H1 (cell line): ENCODE data around the gene CLPSL2. TPM values are rescaled to one million over a fixed set of nuclear protein-coding genes. Genes with fewer than 3 reads are reported as not detected.

Source experiments
- CTCF ChIA-PET: fragments of 300-600 bp; sonication (Branson Sonifier 250); formaldehyde crosslinking; loops from one replicate; lab custom pipeline; 2021; ENCODE audit not compliant: partially characterized antibody; lab: Charles Lee
- POLR2A ChIA-PET: fragments of 300-600 bp; sonication (Branson Sonifier 250); formaldehyde crosslinking; loops from one replicate; lab custom pipeline; 2021; ENCODE audit warnings: inconsistent platforms; ENCODE audit not compliant: partially characterized antibody; lab: Charles Lee
- DNase-seq, 2 experiments: peaks; one replicate each; pipeline versions ENCODE4 v3.0.0 to v3.0.0-alpha.2; 2010 to 2022; ENCODE audit warnings: low spot score in 2 of 2, low read depth in 1 of 2, mixed read lengths in 1 of 2
- FAIRE-seq: peaks from 2 replicates; lab custom pipeline; 2011; peaks lifted over from hg19 to GRCh38; lab: Jason Lieb, UNC
- H2AFZ ChIP-seq: 2 replicates; pipeline ENCODE4 v1.8.1; 2012; ENCODE audit warnings: low read length, inconsistent platforms
- H2AK5ac ChIP-seq: 2 replicates; pipeline ENCODE4 v1.6.1; 2013; ENCODE audit warnings: low read depth, low read length
- H2BK120ac ChIP-seq: replicated peaks from 2 replicates; pipeline ENCODE3; 2013; ENCODE audit warnings: low read depth, low read length, inconsistent platforms
- H2BK12ac ChIP-seq: 2 replicates; pipeline ENCODE4 v1.6.1; 2013; ENCODE audit warnings: low read depth, low read length
- H2BK15ac ChIP-seq: 2 replicates; pipeline ENCODE4 v1.6.1; 2013; ENCODE audit warnings: low read length
- H2BK20ac ChIP-seq: 2 replicates; pipeline ENCODE4 v1.6.1; 2013; ENCODE audit warnings: low read length
- H2BK5ac ChIP-seq: 2 replicates; pipeline ENCODE4 v1.6.1; 2013; ENCODE audit warnings: low read depth, low read length
- H3K14ac ChIP-seq: 2 replicates; pipeline ENCODE4 v1.6.1; 2013; ENCODE audit warnings: inconsistent platforms; ENCODE audit not compliant: insufficient read length
- H3K18ac ChIP-seq: 2 replicates; pipeline ENCODE4 v1.6.1; 2013; ENCODE audit warnings: low read length; ENCODE audit errors: extremely low read depth
- H3K23ac ChIP-seq: 2 replicates; pipeline ENCODE4 v1.6.1; 2013; ENCODE audit warnings: inconsistent platforms; ENCODE audit not compliant: insufficient read length
- H3K23me2 ChIP-seq: 2 replicates; pipeline ENCODE4 v1.6.1; 2013; ENCODE audit warnings: low read depth, low read length
- H3K27ac ChIP-seq: 2 replicates; pipeline ENCODE4 v1.6.1; 2011; ENCODE audit warnings: low read depth, low read length, inconsistent platforms
- H3K27me3 ChIP-seq, 4 experiments: replicated peaks in 1 of 4; 1 replicate in 1 of 4; 2 replicates in 3 of 4; pipeline versions ENCODE4 v1.6.1 to v1.8.1; 2011 to 2013; ENCODE audit warnings: low read length in 3 of 4, mild to moderate bottlenecking in 3 of 4, inconsistent platforms in 2 of 4, mixed read lengths in 2 of 4, moderate library complexity in 1 of 4; ENCODE audit not compliant: control insufficient read depth in 3 of 4, insufficient read depth in 3 of 4; ENCODE audit errors: extremely low read depth in 1 of 4
- H3K36me3 ChIP-seq, 4 experiments: 2 replicates each; pipeline versions ENCODE4 v1.6.1 to v1.8.1; 2011 to 2013; ENCODE audit warnings: mild to moderate bottlenecking in 4 of 4, low read length in 3 of 4, moderate library complexity in 2 of 4, control low read depth in 1 of 4, inconsistent platforms in 1 of 4; ENCODE audit not compliant: insufficient read depth in 4 of 4, control insufficient read depth in 2 of 4
- H3K4ac ChIP-seq: replicated peaks from 2 replicates; pipeline ENCODE3; 2013; ENCODE audit warnings: low read length, low read depth, mixed read lengths, inconsistent platforms; ENCODE audit not compliant: insufficient read length
- H3K4me1 ChIP-seq, 4 experiments: replicated peaks in 1 of 4; 1 replicate in 1 of 4; 2 replicates in 3 of 4; pipeline versions ENCODE4 v1.6.1 to v1.8.1; 2011 to 2013; ENCODE audit warnings: low read length in 3 of 4, inconsistent platforms in 2 of 4, mixed read lengths in 1 of 4; ENCODE audit not compliant: insufficient read depth in 4 of 4, control insufficient read depth in 3 of 4
- H3K4me2 ChIP-seq, 2 experiments: 2 replicates each; pipeline versions ENCODE4 v1.6.1 to v1.8.1; 2011 to 2013; ENCODE audit warnings: low read depth in 2 of 2, low read length in 2 of 2, control low read depth in 1 of 2, inconsistent platforms in 1 of 2, mild to moderate bottlenecking in 1 of 2; ENCODE audit not compliant: insufficient read depth in 1 of 2
- H3K4me3 ChIP-seq, 4 experiments: fragments of 200-600, 300-600 bp in 1 of 4; sonication (generic), shearing (Covaris generic), sonication (Bioruptor Twin) in 1 of 4; 2 replicates each; pipeline versions ENCODE4 v1.5.1 to v1.8.1; 2011 to 2016; ENCODE audit warnings: low read length in 4 of 4, low read depth in 3 of 4, control low read depth in 2 of 4, inconsistent platforms in 2 of 4, mild to moderate bottlenecking in 2 of 4, mixed read lengths in 1 of 4, moderate library complexity in 1 of 4; ENCODE audit not compliant: insufficient read depth in 2 of 4; ENCODE audit errors: extremely low read depth in 1 of 4
- H3K56ac ChIP-seq: replicated peaks from 2 replicates; pipeline ENCODE3; 2013; ENCODE audit warnings: low read depth, mild to moderate bottlenecking, mixed read lengths, low read length, inconsistent platforms; ENCODE audit not compliant: insufficient read length
- H3K79me1 ChIP-seq: 2 replicates; pipeline ENCODE4 v1.6.1; 2013; ENCODE audit warnings: low read depth, low read length, control low read depth
- H3K79me2 ChIP-seq, 2 experiments: 2 replicates each; pipeline versions ENCODE4 v1.6.1 to v1.8.1; 2012 to 2013; ENCODE audit warnings: low read length in 2 of 2, mild to moderate bottlenecking in 2 of 2, inconsistent platforms in 1 of 2; ENCODE audit not compliant: insufficient read depth in 2 of 2, control insufficient read depth in 1 of 2
- H3K9ac ChIP-seq, 4 experiments: replicated peaks in 1 of 4; 1 replicate in 1 of 4; 2 replicates in 3 of 4; pipeline versions ENCODE4 v1.6.1 to v1.8.1; 2011 to 2013; ENCODE audit warnings: low read depth in 3 of 4, low read length in 3 of 4, control low read depth in 2 of 4, mild to moderate bottlenecking in 2 of 4, moderate library complexity in 2 of 4, inconsistent platforms in 1 of 4; ENCODE audit errors: extremely low read depth in 1 of 4
- H3K9me3 ChIP-seq, 2 experiments: 2 replicates each; pipeline versions ENCODE4 v1.6.1 to v1.8.1; 2012 to 2013; ENCODE audit warnings: mild to moderate bottlenecking in 2 of 2, moderate library complexity in 2 of 2, control low read depth in 1 of 2, inconsistent platforms in 1 of 2, low read depth in 1 of 2, low read length in 1 of 2, mixed read lengths in 1 of 2; ENCODE audit not compliant: insufficient read depth in 2 of 2
- H4K20me1 ChIP-seq, 2 experiments: replicated peaks in 1 of 2; 2 replicates each; pipeline versions ENCODE3 to v1.8.1; 2011 to 2013; ENCODE audit warnings: inconsistent platforms in 2 of 2, low read length in 2 of 2, mild to moderate bottlenecking in 1 of 2; ENCODE audit not compliant: insufficient read depth in 2 of 2, control insufficient read depth in 1 of 2
- H4K5ac ChIP-seq: 2 replicates; pipeline ENCODE4 v1.6.1; 2013; ENCODE audit warnings: low read length, low read depth, mixed read lengths, inconsistent platforms; ENCODE audit not compliant: insufficient read length
- H4K8ac ChIP-seq: 2 replicates; pipeline ENCODE4 v1.8.0; 2013; ENCODE audit warnings: mild to moderate bottlenecking, moderate library complexity, low read length, inconsistent platforms; ENCODE audit not compliant: insufficient read depth; ENCODE audit errors: extremely low read depth
- H4K91ac ChIP-seq: replicated peaks from 2 replicates; pipeline ENCODE3; 2013; ENCODE audit warnings: low read length, mixed read lengths, inconsistent platforms; ENCODE audit not compliant: insufficient read length
- BRCA1 ChIP-seq: IDR thresholded peaks from 2 replicates; pipeline ENCODE4 v1.6.1; 2012; ENCODE audit warnings: low read depth, low read length, improper control_type of control experiment
- WGBS, 2 experiments: shearing (Covaris generic) in 1 of 2; methylation state at CpG; one replicate each; pipeline versions ENCODE4 v1.1.6 to v1.1.7; 2013 to 2015; ENCODE audit warnings: low lambda C conversion rate in 2 of 2, mixed read lengths in 2 of 2, inconsistent platforms in 1 of 2, low coverage in 1 of 2, missing lambda C conversion rate in 1 of 2; ENCODE audit not compliant: insufficient replicate concordance in 2 of 2, insufficient coverage in 1 of 2, insufficient read length in 1 of 2; ENCODE audit errors: extremely low coverage in 1 of 2, missing lambda C conversion rate in 1 of 2; 5-methylcytosine and 5-hydroxymethylcytosine counted together
- polyA plus RNA-seq, 7 experiments: library from polyadenylated mRNA; depleted of rRNA in 3 of 7; stranded (reverse) in 5 of 7; unstranded in 2 of 7; fragments of >200 nt in 5 of 7; fragments of 200-250 nt in 2 of 7; gene quantifications; 1 replicate in 5 of 7; 2 replicates in 1 of 7; 4 replicates in 1 of 7; pipeline versions ENCODE4 v1.2.1 to v1.2.3, GENCODE V29; 2011 to 2013; ENCODE audit warnings: missing spikeins in 2 of 7, mixed read lengths in 2 of 7
- total RNA-seq: library from RNA; stranded (reverse); fragmentation: NEBNext Ultra II Directional; extraction: Animal tissue kit (Norgen Biotek cat#: 25700); gene quantifications from 2 replicates; pipeline ENCODE4 v1.2.1, GENCODE V29; 2021

The CLPSL2 gene
- total and polyA plus RNA-seq, 2 of the 8 experiments (the other 6 are each of a cell fraction or from before 2014, with no cell fraction given): 1.4 to 3.4 TPM

GRCh38 chr6:35823601-35824000 lies 47.2 kb downstream of the CLPSL2 start:
- H2BK12ac ChIP-seq: no peak overlapping the region
- no peak overlapping the region for H2BK120ac ChIP-seq
- POLR2A ChIA-PET: interaction anchor here (1.0 to 1.2 kb wide), 2 partner anchors 24 to 60 kb away, joined by 3 read pairs; no protein-coding TSS in a partner anchor
- FAIRE-seq: no peak
- CTCF ChIA-PET: interaction anchor here (0.6 kb wide), 1 partner anchor 463 kb away, joined by 3 read pairs; no protein-coding TSS in a partner anchor
- H3K79me2 ChIP-seq: no peaks in the 10 kb centered on the region
- H4K5ac ChIP-seq: no peak overlapping the region
- WGBS, 2 experiments: 87% methylated on average over 2 of the region's 2 CpGs; no CpG with 5 or more reads in 1 of the 2 experiments
- H4K20me1 ChIP-seq: no peaks in the 10 kb centered on the region
- no peak overlapping the region for H3K18ac ChIP-seq
- DNase-seq: no peak
- H4K8ac ChIP-seq: no peak overlapping the region
- no peak overlapping the region for H2AK5ac ChIP-seq
- H3K36me3 ChIP-seq: no peaks in the 10 kb centered on the region
- H3K23me2 ChIP-seq: no peaks in the 10 kb centered on the region
- no peak overlapping the region for H2BK15ac ChIP-seq
- H3K27ac ChIP-seq: no peak overlapping the region
- H3K14ac ChIP-seq: no peak overlapping the region
- no peak overlapping the region for H3K23ac ChIP-seq
- H2AFZ ChIP-seq: no peak overlapping the region
- no peak overlapping the region for H3K4me3 ChIP-seq
- no peaks in the 10 kb centered on the region for H3K9me3 ChIP-seq
- H2BK5ac ChIP-seq: no peak overlapping the region
- H3K4me1 ChIP-seq: no peaks in the 10 kb centered on the region
- H3K79me1 ChIP-seq: no peaks in the 10 kb centered on the region
- H3K9ac ChIP-seq: no peak overlapping the region
- no peak overlapping the region for H2BK20ac ChIP-seq
- no peak overlapping the region for H3K4ac ChIP-seq
- H3K4me2 ChIP-seq: no peak overlapping the region
- H3K27me3 ChIP-seq: no peaks in the 10 kb centered on the region
- no peak overlapping the region for H3K56ac ChIP-seq
- no peak overlapping the region for H4K91ac ChIP-seq
- no peak for TF ChIP-seq BRCA1
